Liver (tissue), 9 donors: ENCODE results near the gene E2F2. TPM values are rescaled to one million over a fixed set of nuclear protein-coding genes. Genes with fewer than 3 reads are reported as not detected.

Experiments
- DNase-seq: peaks from one replicate; pipeline ENCODE4 v3.0.0-alpha.2; 2017; ENCODE audit warnings: low spot score
- H3K27ac ChIP-seq, 2 donors: one replicate each; pipeline ENCODE4 v1.7.0; 2013; ENCODE audit warnings: inconsistent platforms in 2 of 2, low read length in 2 of 2, control low read depth in 1 of 2, low read depth in 1 of 2, mild to moderate bottlenecking in 1 of 2
- H3K27me3 ChIP-seq, 4 donors: one replicate each; pipeline versions ENCODE4 v1.6.1 to v1.7.0; 2013; ENCODE audit warnings: low read length in 3 of 4, inconsistent platforms in 1 of 4, mild to moderate bottlenecking in 1 of 4, moderate library complexity in 1 of 4; ENCODE audit not compliant: control insufficient read depth in 4 of 4, insufficient read depth in 4 of 4
- H3K36me3 ChIP-seq, 4 donors: one replicate each; pipeline versions ENCODE4 v1.6.1 to v1.7.0; 2013; ENCODE audit warnings: low read length in 3 of 4, mild to moderate bottlenecking in 3 of 4, low read depth in 1 of 4, moderate library complexity in 1 of 4; ENCODE audit not compliant: control insufficient read depth in 4 of 4, insufficient read depth in 3 of 4
- H3K4me1 ChIP-seq, 4 donors: one replicate each; pipeline versions ENCODE4 v1.6.1 to v1.7.0; 2013; ENCODE audit warnings: low read length in 3 of 4, mild to moderate bottlenecking in 3 of 4, moderate library complexity in 1 of 4; ENCODE audit not compliant: control insufficient read depth in 4 of 4, insufficient read depth in 4 of 4
- H3K4me3 ChIP-seq, 3 donors: one replicate each; pipeline versions ENCODE4 v1.6.1 to v1.7.0; 2013; ENCODE audit warnings: low read length in 3 of 3, control low read depth in 1 of 3, low read depth in 1 of 3, mild to moderate bottlenecking in 1 of 3
- H3K9ac ChIP-seq, 2 donors: one replicate each; pipeline ENCODE4 v1.7.0; 2013; ENCODE audit warnings: low read length in 2 of 2, mild to moderate bottlenecking in 2 of 2, moderate library complexity in 2 of 2, control low read depth in 1 of 2, low read depth in 1 of 2
- H3K9me3 ChIP-seq, 4 donors: one replicate each; pipeline versions ENCODE4 v1.6.1 to v1.7.0; 2013; ENCODE audit warnings: low read length in 3 of 4; ENCODE audit not compliant: control insufficient read depth in 4 of 4
- CTCF ChIP-seq: fragments of 150-350 bp; IDR thresholded peaks from 2 replicates; pipeline ENCODE4 v1.5.1; 2017; ENCODE audit warnings: improper control_type of control experiment, low read depth, low read length; ENCODE audit not compliant: missing input control
- EGR1 ChIP-seq, 2 donors: IDR thresholded peaks; 2 replicates each; pipeline ENCODE4 v1.6.1; 2016 to 2018; ENCODE audit warnings: antibody characterized with exemption in 2 of 2, low read depth in 2 of 2
- FOXA1 ChIP-seq: IDR thresholded peaks from 2 replicates; pipeline ENCODE4 v1.6.1; 2016; ENCODE audit warnings: antibody characterized with exemption
- FOXA2 ChIP-seq: IDR thresholded peaks from 2 replicates; pipeline ENCODE4 v1.6.1; 2016; ENCODE audit warnings: antibody characterized with exemption
- GABPA ChIP-seq, 2 donors: IDR thresholded peaks in 1 of 2; conservative IDR thresholded peaks in 1 of 2; 2 replicates each; pipeline ENCODE4 v1.6.1; 2016; ENCODE audit warnings: antibody characterized with exemption in 2 of 2, mild to moderate bottlenecking in 1 of 2, moderate library complexity in 1 of 2
- HNF4A ChIP-seq, 2 donors: conservative IDR thresholded peaks; 2 replicates each; pipeline ENCODE4 v1.6.1; 2016; ENCODE audit warnings: antibody characterized with exemption in 2 of 2, mild to moderate bottlenecking in 2 of 2
- HNF4G ChIP-seq: IDR thresholded peaks from 2 replicates; pipeline ENCODE4 v1.6.1; 2016; ENCODE audit warnings: antibody characterized with exemption
- JUND ChIP-seq, 2 donors: IDR thresholded peaks; 2 replicates each; pipeline ENCODE4 v1.6.1; 2016; ENCODE audit warnings: antibody characterized with exemption in 2 of 2
- MAX ChIP-seq: IDR thresholded peaks from 2 replicates; pipeline ENCODE4 v1.6.1; 2016; ENCODE audit warnings: antibody characterized with exemption
- REST ChIP-seq: IDR thresholded peaks from 2 replicates; pipeline ENCODE4 v1.6.1; 2016; ENCODE audit warnings: antibody characterized with exemption, mild to moderate bottlenecking
- RXRA ChIP-seq, 2 donors: IDR thresholded peaks; 2 replicates each; pipeline ENCODE4 v1.6.1; 2017 to 2018; ENCODE audit warnings: antibody characterized with exemption in 2 of 2, mild to moderate bottlenecking in 1 of 2
- SP1 ChIP-seq: IDR thresholded peaks from 2 replicates; pipeline ENCODE4 v1.6.1; 2018; ENCODE audit warnings: antibody characterized with exemption, mild to moderate bottlenecking
- TAF1 ChIP-seq: conservative IDR thresholded peaks from 2 replicates; pipeline ENCODE4 v1.6.1; 2016; ENCODE audit warnings: antibody characterized with exemption, mild to moderate bottlenecking
- YY1 ChIP-seq: IDR thresholded peaks from 2 replicates; pipeline ENCODE4 v1.6.1; 2016; ENCODE audit warnings: antibody characterized with exemption, mild to moderate bottlenecking
- WGBS: extraction: QIAGEN DNeasy Blood & Tissue Kit; methylation state at CpG from one replicate; pipeline ENCODE4 v1.1.7; 2013; 5-methylcytosine and 5-hydroxymethylcytosine counted together
- polyA plus RNA-seq, 2 donors: library from polyadenylated mRNA; stranded (reverse) in 1 of 2; unstranded in 1 of 2; fragments of 200-250 nt in 1 of 2; fragments of >200 nt in 1 of 2; fragmentation: Nextera tagmentation in 1 of 2; extraction: Ambion mirVana in 1 of 2; gene quantifications; one replicate each; pipeline versions ENCODE4 v1.2.1 to v1.2.3, GENCODE V29; 2013 to 2015
- total RNA-seq, 2 donors: library from RNA; depleted of rRNA; stranded (reverse); fragments of >200 nt; gene quantifications; one replicate each; pipeline ENCODE4 v1.2.3, GENCODE V29; 2014
- donor health status: healthy.
- donor health status: healthy.
- donor health status: healthy.
- donor health status: healthy.
- donor health status: healthy.

The E2F2 gene
- total and polyA plus RNA-seq, 4 donors = 0.08 to 79.9 (median 0.44) TPM

GRCh38 chr1:23527366-23527765 is 3.7 kb downstream of the E2F2 start (continued):
- TF ChIP-seq CTCF (no peak), GABPA (IDR thresholded peaks at IDR 0.05 in 1 of 2, conservative IDR thresholded peaks at IDR 0.05 in 1 of 2) (no peak), HNF4A (conservative IDR thresholded peaks at IDR 0.05) (no peak), FOXA1 (no peak), SP1 (no peak), JUND (IDR thresholded peaks at IDR 0.05) (no peak), RXRA (IDR thresholded peaks at IDR 0.05) (no peak)

GRCh38 chr1:23526329-23527041 is 4.5 kb downstream of the E2F2 start:
- H3K9ac ChIP-seq = no peak overlapping the region
- H3K9me3 ChIP-seq = no peaks in the 10 kb centered on the region
- no peak for DNase-seq
- WGBS = 95% methylated on average over 8 of the region's 8 CpGs
- H3K4me3 ChIP-seq = no peak overlapping the region
- TF ChIP-seq FOXA1 = no peak
- no peak for TF ChIP-seq CTCF
- no peaks in the 10 kb centered on the region for H3K36me3 ChIP-seq
- H3K27me3 ChIP-seq = no peaks in the 10 kb centered on the region
- H3K4me1 ChIP-seq = peaks cover 10 to 14% (median 12%) of the 10 kb centered on the region in 4 donors
- no peak overlapping the region for H3K27ac ChIP-seq

- Histone ChIP-seq H3K4me1 (peaks cover 5 to 8% (median 6%) of the 10 kb centered on the region in 4 donors), H3K9me3 (no peaks in the 10 kb centered on the region), H3K27ac (no peak overlapping the region), H3K27me3 (no peaks in the 10 kb centered on the region), H3K9ac (no peak overlapping the region), H3K36me3 (no peaks in the 10 kb centered on the region), H3K4me3 (no peak overlapping the region)
- 83% methylated on average over 5 of the region's 5 CpGs for WGBS
- DNase-seq = no peak
- TF ChIP-seq REST = no peak
- TF ChIP-seq EGR1 (IDR thresholded peaks at IDR 0.05; ENCODE audit: low read depth in 2 of 2) = no peak
- TF ChIP-seq TAF1 = no peak
- TF ChIP-seq JUND (IDR thresholded peaks at IDR 0.05) = no peak
- TF ChIP-seq SP1 = no peak
- TF ChIP-seq HNF4A (conservative IDR thresholded peaks at IDR 0.05) = no peak
- no peak for TF ChIP-seq FOXA2
- no peak for TF ChIP-seq YY1
- no peak for TF ChIP-seq MAX
- TF ChIP-seq RXRA (IDR thresholded peaks at IDR 0.05) = no peak
- TF ChIP-seq GABPA (IDR thresholded peaks at IDR 0.05 in 1 of 2, conservative IDR thresholded peaks at IDR 0.05 in 1 of 2) = no peak
- TF ChIP-seq HNF4G = no peak
Observed at GRCh38 chr1:23525558-23526250, 5.3 kb downstream of the E2F2 start.
